NCI-H1694 (cell line): ENCODE data around the gene MYMK.

Experiments
- DNase-seq: peaks from one replicate; lab custom pipeline; 2025; lab: John Stamatoyannopoulos, UW

Gene MYMK

GRCh38 chr9:133505186-133505830 lies 19.5 kb downstream of the MYMK start:
- no peak for DNase-seq

- no peak for DNase-seq
Observed at GRCh38 chr9:133502112-133502511, 22.6 kb downstream of the MYMK start.

- no peak for DNase-seq
Observed at GRCh38 chr9:133499892-133500270, 24.9 kb downstream of the MYMK start.

- no peak for DNase-seq
Observed at GRCh38 chr9:133499132-133499891, 25.4 kb downstream of the MYMK start.

GRCh38 chr9:133496861-133497842 lies 27.6 kb downstream of the MYMK start:
- DNase-seq: no peak

- no peak for DNase-seq
Observed at GRCh38 chr9:133495327-133496293, 29.1 kb downstream of the MYMK start.

- no peak for DNase-seq
Observed at GRCh38 chr9:133494636-133495326, 30.0 kb downstream of the MYMK start.

- no peak for DNase-seq
Observed at GRCh38 chr9:133493845-133494540, 30.8 kb downstream of the MYMK start.

- DNase-seq: no peak
Observed at GRCh38 chr9:133493428-133493827, 31.3 kb downstream of the MYMK start.

GRCh38 chr9:133492061-133493021 lies 32.4 kb downstream of the MYMK start:
- peak; percentile 3 for DNase-seq

GRCh38 chr9:133491656-133491925 lies 33.2 kb downstream of the MYMK start:
- DNase-seq: no peak

- no peak for DNase-seq
Observed at GRCh38 chr9:133490865-133491655, 33.7 kb downstream of the MYMK start.

- no peak for DNase-seq
Observed at GRCh38 chr9:133490201-133490681, 34.5 kb downstream of the MYMK start.

- no peak for DNase-seq
Observed at GRCh38 chr9:133489253-133490190, 35.2 kb downstream of the MYMK start.

- no peak for DNase-seq
Observed at GRCh38 chr9:133488686-133489252, 36.0 kb downstream of the MYMK start.

- DNase-seq: no peak
Observed at GRCh38 chr9:133487331-133487725, 37.4 kb downstream of the MYMK start.
